Measurements from ENCODE around the gene WASHC1.
"Not testable (repeated sequence)": the region's sequence is repeated elsewhere in the genome, so short reads cannot be mapped to it uniquely, and the experiment has no call there.

WASHC1 gene

GRCh38 chr9:11206-11605 lies 18.1 kb downstream of the WASHC1 start:
- H3K4me3 ChIP-seq (ENCODE audit: low read depth, low read length) = not testable (repeated sequence)

DNA sequence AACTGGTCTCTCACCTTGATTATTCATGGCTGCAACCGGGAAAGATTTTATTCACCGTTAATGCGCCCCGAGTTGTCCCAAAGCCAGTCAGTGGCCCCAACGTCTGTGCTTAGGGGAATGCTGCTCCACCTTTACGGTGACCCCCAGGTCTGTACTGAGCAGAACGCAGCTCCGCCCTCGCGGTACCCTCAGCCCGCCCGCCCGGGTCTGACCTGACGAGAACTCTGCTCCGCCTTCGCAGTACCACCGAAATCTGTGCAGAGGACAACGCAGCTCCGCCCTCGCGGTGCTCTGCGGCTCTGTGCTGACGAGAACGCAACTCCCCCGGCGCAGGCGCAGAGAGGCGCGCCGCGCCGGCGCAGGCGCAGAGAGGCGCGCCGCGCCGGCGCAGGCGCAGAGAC lies 18.6 kb downstream of the WASHC1 start:
- not testable (repeated sequence) for H3K79me2 ChIP-seq (ENCODE audit: control insufficient read depth, insufficient read depth, low read length, unreplicated experiment); H3K4me3 ChIP-seq (ENCODE audit: low read depth, low read length); H3K4me1 ChIP-seq (ENCODE audit: control insufficient read depth, insufficient read depth, low read length, unreplicated experiment); H3K27ac ChIP-seq (ENCODE audit: low read depth, low read length); H3K27me3 ChIP-seq (ENCODE audit: insufficient read depth, low read length); H3K36me3 ChIP-seq (ENCODE audit: insufficient read depth, low read length); H2AFZ ChIP-seq (ENCODE audit: low read length, unreplicated experiment)

More at GRCh38 chr9:11206-11605, 18.1 kb downstream of the WASHC1 start:
- H3K36me3 ChIP-seq (ENCODE audit: insufficient read depth, low read length); H3K79me2 ChIP-seq (ENCODE audit: control insufficient read depth, insufficient read depth, low read length, unreplicated experiment); H2AFZ ChIP-seq (ENCODE audit: low read length, unreplicated experiment); H3K4me1 ChIP-seq (ENCODE audit: control insufficient read depth, insufficient read depth, low read length, unreplicated experiment); H3K27ac ChIP-seq (ENCODE audit: low read depth, low read length); H3K27me3 ChIP-seq (ENCODE audit: insufficient read depth, low read length): not testable (repeated sequence)

- not testable (repeated sequence) for H3K36me3 ChIP-seq (ENCODE audit: insufficient read depth, low read length)
These were observed 19.0 kb downstream of the WASHC1 start for GRCh38 chr9:10207-10606.

More at GRCh38 chr9:10207-10606, 19.0 kb downstream of the WASHC1 start:
- H3K4me1 ChIP-seq (ENCODE audit: control insufficient read depth, insufficient read depth, low read length, unreplicated experiment); H3K27me3 ChIP-seq (ENCODE audit: insufficient read depth, low read length); H3K4me3 ChIP-seq (ENCODE audit: low read depth, low read length); H3K27ac ChIP-seq (ENCODE audit: low read depth, low read length); H2AFZ ChIP-seq (ENCODE audit: low read length, unreplicated experiment); H3K79me2 ChIP-seq (ENCODE audit: control insufficient read depth, insufficient read depth, low read length, unreplicated experiment): not testable (repeated sequence)

Data from ACC112 (cell line).